COLO668 (cell line): ENCODE data around the gene PRDM15.

ENCODE experiments used
- DNase-seq: peaks from one replicate; lab custom pipeline; 2025; ENCODE audit not compliant: unreplicated experiment; lab: John Stamatoyannopoulos, UW

PRDM15 gene

DNA sequence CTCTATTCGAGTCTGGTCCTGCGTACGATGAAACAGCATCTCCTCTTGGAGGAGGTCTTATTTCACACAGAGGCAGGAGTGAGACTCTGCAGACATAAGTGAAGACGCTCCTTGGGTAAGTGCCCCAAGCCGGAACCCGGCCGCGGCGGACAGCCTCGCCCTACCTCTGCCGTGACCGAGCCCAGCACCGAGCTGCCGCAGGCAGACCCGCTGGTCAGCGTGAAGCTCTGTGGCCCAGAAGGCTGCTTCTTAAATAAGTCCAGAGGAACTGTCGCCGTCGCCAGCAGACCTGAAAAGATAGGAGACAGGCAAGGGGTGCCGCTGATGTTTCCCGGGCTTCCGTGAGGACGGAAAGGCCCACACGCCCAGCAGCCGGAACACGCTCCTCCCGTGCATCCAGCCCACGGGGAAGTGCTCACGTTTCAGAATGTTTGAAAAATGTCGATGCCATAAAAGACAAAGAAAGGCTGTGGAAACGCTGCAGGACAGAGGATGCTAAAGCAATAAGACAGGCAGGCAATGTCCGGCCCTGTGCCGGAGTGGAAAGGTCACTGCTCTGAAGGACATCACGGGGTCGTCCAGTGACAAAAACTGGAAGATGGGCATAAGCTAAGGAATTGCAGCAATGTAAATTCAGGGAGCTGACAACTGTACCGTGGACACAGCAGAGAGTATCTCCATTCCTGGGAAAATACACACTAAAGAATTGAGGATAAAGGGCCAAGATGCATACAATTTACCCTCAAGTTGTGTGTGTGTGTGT is 28.5 kb upstream of the PRDM15 start:
- DNase-seq = no peak

DNA sequence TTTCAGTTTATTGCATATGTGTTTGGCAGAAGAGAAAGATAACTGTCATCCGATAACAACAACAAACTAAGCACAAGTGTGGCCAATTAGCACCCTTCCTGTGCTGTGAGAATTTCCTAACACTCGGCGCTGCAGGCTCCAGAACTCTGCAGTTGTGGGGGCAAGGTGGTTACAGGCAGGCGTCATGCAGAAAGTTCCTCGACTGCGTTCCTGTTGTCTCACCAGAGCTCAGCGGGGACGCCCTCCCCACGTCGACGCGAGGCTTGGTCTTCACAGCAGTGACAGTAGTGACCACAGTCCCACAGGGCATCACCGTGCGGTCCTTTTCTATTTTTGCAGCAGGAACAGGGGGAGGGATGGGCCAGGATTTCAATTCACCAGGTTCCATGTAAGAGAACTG is 27.6 kb upstream of the PRDM15 start:
- no peak for DNase-seq

DNA sequence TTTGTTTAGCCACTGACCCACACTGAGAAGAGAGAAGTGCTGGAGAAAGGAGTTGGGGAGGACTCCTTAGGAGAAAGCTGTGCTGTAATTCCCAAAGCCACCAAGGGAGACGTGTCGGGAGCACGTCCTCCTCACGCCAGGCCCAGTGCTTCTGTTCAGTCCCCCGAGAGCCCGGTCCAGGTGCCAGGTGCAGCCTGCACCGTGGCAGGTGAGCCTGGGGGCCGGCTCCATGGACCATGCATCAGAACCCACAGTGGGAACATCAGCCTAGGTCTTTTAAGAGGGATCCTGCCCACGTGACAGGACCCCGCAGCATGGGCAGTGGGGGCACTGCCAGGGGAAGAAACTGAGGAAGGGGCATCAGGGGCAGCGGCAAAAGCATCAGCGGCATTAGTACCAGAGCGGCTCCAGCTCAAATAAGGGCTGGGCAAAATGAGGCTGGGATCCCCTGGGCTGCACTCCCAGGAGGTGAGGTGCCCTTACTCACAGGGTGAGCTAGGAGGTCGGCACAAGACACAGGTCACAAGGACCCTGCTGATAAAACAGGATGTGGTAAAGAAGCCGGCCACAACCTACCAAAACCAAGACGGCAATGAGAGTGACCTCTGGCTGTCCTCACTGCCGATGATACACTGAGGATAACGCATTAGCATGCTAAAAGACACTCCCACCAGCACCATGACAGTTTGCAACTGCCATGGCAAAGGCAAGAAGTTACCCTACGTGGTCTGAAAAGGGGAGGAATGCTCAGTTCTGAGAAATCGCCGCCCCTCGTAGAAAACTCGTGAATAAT is 24.6 kb upstream of the PRDM15 start:
- no peak for DNase-seq

DNA sequence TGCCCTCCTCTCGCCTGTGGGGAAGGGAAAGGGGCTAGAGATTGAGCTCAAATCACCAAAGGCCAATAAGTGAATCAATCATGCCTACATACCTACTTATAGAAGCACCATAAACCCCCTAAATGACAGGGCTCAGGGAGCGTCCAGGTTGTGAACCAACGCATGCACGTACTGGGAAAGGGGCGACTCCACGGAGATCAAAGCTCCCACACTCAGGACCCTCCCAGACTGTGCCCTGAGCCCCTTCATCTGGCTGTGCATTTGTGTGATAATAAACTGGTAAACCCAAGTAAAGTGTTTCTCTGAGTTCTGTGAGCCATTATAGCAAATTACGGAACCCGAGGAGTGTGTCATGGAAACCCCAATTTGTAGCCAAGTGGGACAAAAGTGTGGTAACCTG is 23.8 kb upstream of the PRDM15 start:
- no peak for DNase-seq

DNA sequence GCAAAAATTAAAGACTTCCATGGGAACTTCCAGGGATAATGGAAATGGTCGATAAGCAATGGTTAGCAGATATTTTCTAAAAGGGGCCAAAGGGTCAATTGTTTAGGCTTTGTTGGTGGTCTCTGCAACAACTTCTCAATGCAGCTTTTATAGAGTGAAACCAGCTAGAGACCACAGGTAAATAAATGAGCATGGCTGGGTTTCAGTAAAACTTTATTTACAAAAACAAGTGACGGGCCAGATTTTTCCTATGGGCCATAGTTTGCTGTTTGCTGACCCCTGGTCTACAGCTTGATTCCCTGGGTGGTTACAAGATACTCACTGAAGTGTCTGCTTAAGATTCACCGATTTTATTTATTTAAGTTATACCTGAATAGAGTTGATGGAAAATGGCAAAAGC is 22.6 kb upstream of the PRDM15 start:
- no peak for DNase-seq

DNA sequence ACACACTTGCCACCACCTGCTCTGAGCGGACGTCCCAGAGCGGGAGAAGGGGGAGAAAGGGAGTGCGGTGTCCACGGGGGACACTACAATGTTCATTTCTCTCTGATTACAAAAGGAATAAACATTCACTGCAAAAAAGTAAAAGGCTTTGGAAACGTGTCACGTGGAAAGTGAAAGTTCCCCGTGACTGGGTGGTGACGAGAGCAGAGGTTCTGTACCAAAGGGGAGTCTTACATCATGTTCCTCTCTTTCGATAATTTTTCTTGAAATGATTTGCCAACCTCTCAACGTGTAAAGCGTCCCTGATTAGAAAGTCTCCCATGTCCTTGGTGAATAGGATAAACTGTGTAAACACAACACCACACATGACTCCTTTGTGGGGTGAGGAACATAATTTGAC is 22.0 kb upstream of the PRDM15 start:
- no peak for DNase-seq

DNA sequence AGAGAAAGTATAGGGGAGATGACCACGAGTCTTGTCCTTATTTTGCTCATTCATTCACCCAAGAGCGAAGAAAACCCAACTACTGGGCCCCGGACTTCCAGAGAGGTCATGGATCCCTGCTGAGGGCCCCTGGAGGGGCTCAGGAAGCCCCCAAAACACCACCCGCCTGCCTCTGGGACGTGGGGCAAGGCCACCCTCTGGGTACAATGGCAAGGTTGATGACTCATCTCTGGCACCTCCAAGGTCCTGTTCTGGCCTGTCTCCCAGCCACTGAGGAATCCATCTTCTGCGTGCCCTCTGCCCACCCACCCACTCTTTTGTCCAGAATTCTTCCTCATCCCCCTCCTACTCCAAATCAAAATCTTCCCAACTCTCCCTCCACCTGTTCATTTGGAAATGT is 21.3 kb upstream of the PRDM15 start:
- DNase-seq = no peak

DNA sequence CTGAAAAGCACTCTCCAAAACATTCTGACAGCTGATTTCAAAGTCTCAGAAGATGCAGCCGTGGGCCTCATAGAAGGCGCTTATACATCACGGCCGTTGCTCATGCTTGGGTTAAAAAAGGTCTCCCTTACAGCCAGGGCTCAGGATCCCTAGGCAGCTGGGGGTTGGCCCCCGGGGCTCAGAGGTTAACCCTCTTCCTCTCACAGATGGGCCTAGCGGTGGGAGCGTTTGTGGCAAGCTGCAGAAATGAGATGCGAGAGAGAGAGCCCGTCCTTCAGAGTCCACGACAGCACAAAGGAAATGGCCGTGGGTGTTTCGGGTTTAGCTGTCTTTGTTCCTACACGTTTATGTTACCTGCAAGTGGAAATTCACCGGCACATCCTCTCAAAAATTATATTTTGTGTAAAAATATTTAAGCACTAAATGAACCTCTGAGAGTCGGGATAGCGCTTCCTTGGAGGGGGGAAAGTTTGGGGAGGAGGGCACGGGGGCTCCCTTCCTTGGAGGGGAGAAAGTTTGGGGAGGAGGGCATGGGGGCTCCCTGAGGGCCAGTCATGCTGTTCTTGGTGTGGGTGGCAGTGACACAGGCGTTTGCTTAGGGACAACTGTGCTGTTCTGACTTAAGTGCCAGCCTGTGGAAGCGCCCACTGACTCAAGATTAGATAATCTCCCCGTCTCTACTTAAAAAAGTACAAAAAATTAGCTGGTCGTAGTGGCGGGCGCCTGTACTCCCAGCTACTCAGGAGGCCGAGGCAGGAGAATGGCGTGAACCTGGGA is 20.5 kb upstream of the PRDM15 start:
- no peak for DNase-seq

DNA sequence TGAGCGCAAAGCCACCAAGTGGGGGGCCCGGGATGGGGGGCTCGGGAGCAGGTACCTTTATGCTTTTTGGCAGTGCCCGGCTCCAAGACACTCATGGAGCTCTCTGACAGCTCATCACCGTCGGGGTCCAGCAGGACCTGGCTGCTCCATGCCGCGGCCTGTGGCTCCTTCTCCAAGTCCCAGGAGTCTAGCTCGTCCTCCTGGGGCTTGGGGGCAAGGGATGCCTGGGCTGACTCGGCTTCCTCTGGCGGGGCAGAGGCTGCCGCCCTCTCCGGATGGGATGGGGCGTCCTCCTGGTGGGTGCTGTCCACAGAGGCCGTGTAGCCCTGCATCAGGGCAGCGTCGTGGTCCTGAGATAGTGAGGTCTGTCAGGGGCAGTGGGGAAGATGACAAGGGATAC is 19.9 kb upstream of the PRDM15 start:
- DNase-seq = no peak

DNA sequence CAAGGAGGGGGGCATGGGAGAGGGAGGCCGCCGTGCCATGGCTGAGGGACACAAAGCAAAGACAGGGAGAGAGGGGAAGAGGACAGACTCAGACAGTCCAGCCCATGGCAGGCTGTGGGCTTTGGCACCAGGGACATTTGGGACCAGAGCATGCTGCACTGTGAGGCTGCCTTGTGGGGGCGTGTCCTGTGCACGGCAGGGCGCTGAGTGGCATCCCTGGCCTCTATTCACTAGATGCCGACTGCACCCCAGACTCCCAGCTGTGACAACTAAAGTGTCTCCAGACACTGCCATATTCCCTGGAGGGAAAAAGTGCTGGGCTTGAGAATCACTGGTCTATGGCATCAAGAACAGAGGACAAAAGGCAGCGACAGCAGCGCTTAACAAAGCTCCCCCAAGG is 18.6 kb upstream of the PRDM15 start:
- no peak for DNase-seq

DNA sequence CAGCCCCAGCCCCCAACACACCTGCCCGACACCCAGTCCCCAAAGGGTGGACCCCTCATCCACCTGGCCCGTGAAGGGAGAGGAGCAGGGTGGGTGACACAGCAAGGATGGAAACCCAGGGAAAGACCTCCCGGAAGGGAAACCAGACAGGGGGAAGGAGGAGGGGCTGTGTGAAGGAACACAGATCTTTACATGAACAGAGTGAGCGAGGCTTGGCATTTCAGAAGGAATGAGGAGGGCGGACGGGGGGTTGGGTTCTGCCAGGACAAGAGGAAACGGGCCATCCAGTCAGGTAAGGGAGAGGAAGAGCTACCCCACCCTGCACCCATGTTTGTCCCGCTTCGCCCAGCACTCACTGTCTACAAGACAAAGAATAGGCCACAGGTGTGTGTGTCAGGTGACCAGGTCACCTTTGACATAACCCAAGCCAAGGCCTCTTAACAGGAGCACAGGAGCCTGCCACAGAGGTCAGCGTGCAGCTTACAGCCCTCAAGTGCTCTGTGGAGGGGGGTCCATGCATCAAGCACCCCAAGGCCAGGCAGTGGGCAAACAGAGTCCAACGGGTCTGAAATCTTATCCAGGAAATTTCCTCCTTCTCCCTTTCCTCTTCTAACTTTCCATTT is 18.0 kb upstream of the PRDM15 start:
- DNase-seq = no peak

DNA sequence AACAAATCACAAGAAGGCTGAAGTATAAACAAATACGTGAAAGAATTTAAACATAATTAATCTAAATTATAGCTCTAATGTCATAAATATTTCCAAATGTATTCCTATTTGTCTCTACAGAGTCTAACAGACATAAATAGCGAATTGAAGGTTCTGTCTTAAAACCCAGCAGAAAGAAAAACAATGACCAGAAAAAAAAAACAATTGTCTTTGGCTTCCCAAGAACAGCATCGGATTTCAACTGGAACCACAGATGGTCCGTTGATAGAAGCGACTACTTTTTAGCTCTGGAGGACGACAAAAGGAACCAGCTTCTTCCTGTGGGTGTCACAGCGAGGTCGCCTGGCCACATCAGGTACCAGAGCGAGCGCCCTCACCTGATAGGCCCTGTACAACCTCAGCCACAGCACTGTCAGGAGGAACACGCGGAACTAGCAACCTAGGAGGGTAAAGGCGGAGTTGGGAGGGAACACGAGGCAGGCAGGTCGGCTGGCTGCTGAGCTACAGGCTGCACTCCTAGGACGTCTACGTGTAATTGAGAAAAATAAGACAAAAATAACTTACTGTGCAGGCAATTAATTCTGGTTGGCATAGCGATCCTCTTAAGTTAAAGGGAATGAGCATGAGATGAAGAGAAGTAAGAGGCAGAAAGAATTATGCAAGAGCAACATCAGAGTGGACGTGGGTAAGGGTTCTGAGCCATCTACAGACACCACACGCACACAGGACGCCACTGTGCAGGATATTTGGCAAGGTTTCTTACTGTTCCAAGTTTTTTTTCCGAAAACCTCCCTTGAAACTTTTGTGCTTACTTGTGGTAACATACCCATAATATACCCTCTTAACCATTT is 16.7 kb upstream of the PRDM15 start:
- DNase-seq = no peak

DNA sequence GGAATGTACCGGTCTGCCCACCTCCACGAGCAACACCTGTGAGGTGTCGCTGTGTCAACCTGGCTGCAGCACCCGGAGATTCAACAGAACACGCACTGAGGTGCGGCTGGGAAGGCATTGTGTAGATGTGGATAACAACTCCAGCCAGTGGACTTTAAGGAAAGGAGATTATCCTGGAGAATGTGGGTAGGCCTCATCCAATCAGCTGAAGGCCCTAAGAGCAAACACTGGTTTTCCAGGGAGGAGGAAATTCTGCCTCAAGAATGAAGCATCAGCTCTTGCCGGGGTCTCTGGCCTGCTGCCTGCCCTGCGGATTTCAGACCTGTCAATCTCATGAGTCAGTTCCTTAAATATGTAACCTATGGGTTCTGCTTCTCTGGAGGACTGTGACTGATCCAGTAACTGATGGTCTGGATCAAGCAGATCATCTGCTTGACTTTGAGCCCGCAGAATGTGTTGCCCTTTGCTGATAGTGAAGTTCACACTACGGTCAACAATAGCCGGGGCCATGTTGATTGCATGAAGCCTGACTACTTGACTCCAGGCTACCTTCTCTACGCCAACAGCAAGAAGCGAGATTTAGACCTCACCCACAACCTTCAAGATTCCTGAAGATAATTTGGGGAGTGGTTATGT is 15.9 kb upstream of the PRDM15 start:
- no peak for DNase-seq

DNA sequence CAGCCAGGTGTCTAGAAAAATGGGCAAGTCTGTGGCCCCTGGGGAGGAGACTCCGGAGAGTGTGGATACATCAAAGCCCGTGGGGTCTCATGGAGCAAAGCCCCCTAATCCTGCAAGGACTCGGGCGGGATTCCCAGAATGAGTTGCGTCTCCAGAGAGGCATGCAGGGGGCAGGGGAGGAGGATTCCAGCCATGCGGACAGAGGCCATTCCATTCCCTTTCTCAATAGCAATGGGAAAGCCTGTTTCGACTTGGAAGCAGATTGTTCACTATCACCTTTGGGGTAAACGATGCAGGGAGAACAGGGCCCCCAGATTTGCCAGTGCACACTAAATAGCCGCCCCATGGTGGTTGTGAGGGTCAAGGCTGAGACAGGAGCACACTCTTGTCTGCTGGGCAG is 15.4 kb upstream of the PRDM15 start:
- no peak for DNase-seq

DNA sequence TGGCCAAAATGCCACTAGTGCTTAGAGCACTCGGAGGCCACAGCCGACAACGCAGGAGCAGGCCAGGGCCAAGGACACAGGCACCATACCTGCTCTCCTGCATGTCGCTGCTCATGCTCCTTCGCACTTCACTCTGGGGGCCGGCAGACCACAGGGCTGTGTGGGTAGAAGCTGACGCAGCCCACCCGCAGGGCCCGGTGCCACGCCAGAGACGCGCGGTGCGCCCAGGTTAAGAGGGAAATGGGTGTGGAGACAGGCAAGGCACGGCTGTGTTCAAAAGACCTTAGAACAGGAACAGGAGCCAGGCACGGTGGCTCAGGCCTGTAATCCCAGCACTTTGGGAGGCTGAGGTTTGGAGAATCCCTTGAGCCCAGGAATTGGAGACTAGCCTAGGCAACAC is 13.6 kb upstream of the PRDM15 start:
- DNase-seq = no peak

DNA sequence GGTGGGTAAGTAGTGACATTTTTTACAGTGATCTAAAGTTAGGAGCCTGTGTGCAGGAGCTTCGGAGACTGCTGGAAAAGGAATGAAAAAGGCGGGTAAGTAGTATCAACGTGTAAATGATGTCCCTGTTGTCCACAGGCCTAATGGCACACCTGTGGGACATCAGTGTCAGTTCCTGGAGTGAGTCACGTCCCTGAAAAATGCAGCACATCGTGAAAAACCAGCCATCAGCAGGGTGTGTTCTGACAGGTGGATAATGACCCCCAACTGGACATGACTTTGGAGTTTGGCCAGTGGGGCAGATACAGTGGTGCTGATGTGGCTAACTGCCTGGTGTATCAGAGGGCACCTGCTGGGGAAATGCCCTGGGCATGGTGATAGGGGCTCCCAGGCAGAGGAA is 12.0 kb upstream of the PRDM15 start:
- no peak for DNase-seq

DNA sequence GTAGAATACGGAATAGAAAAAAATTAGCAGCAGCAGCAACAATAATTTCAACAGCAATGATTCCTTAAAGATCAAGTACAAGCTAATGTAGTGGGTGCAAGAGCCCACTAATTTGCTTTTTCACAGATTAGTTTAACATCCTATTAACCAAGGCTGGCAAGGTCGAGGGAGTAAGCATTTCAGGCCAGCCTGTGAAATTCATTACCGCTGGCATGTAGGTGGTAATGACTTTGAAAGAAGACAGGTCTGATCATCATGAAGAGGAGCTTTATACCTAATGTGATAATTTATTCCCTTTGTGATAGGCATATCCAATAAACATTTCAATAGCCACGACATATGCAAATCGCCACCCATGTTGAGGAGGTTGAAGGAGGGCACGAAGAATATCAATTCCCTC is 11.2 kb upstream of the PRDM15 start:
- DNase-seq = no peak

DNA sequence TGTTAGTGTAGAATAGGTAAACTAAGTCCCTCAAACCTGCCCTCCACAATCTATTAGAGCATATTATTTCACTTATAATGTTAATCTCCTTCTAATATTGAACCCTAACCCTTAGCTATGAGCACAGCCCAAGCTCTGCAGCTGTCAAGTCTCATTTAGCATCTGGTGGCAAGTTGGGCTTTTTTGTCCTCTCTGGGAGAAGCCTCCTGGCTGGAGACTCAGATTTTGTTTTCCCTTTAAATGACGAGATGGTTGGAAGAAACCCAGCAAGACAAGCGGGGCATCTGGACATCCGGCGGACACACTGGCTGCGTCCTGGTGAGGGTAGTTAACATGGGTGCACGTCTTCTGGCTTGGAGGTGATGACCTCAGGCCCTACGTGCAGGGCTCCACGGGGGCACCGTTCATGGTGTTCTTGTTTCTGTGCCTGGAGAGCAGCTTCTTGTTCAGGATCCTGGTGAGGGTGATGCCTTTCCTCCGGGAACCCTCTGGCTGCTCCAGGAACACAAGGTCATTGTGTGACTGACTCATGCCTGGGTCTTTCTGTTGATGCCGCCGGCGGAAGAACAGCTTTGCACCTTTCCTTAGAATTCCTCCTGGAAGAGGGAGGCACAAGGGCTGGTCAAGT is 9.7 kb upstream of the PRDM15 start:
- no peak for DNase-seq

DNA sequence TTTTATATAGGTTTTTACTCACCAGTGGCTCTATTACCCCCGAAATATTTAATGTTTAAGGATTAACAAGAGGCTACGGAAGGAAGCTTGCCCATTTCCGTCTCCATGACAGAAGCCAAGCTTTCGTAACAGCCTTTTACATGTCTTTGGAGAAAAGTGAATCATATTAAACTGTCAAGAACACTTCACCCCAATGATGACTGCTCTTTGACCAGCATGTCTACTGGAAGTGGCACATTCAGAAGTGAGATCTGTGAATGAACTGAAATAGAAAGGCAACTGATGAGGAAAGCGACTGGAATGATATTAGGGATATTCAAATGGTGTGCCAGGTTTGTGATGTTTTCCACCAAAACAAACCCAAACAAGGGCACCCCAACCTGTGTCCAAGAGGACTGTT is 8.5 kb upstream of the PRDM15 start:
- DNase-seq = no peak

DNA sequence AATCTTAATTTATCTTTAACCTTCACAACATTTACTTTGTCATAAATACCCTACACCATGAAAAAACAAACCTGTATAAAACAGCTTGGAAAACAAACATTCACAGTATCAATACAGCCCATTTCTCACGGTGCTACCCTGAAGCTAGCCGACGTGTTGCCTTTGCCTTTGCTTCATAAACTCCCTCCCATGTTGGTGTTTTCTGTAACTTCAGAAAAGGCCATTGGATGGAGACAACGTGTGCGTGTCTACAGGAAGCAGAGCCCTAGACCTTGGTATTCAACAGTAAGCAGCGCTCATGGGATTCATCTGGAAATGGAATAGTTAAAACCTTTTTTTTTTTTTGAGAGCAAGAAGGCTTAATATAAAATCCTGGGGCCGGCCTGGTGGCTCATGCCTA is 7.2 kb upstream of the PRDM15 start:
- no peak for DNase-seq
